HG03469 (cell line): ENCODE measurements around the gene HS3ST3B1.

ENCODE experiments used
- ATAC-seq: cut with Tn5 transposase; IDR thresholded peaks from one replicate; pipeline ENCODE4 v1.9.1; 2021; ENCODE audit warnings: mild to moderate bottlenecking, moderate library complexity, moderate number of reproducible peaks; ENCODE audit not compliant: unreplicated experiment

HS3ST3B1 gene

DNA sequence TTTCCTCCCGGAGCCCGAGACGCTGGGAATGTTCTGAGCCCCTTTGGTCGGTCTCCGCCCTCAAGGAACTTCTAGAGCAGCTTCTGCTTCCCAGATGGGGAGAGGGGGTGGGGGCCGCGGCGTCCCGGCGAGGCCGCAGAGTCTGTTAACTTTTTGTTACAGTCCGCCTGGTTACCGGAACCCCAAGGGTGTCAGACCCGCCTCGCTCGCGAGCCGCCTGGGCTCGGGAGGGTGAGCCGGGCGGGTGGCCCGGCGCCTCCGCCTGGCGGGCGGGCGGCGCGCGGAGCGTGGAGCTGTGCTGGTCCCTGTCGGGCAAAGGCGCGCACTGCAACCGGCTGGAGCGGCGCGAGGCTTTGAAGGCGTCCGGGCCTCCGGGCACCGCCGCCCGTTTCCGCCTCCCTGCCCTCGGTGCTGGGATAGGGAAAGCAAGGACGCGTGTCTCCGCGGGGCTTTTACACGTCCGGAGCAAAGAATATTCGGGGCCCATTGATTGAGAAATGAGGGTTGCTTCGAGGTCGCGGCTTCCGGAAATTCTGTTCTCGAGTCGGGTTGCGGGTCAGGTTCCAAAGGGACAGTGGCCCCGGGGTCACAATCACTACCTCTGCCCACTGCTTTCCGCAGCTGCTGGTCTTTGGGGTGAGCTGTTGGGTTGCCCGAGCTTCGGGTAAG, 1.7 kb downstream of the HS3ST3B1 start:
- ATAC-seq: peak; percentile 33

DNA sequence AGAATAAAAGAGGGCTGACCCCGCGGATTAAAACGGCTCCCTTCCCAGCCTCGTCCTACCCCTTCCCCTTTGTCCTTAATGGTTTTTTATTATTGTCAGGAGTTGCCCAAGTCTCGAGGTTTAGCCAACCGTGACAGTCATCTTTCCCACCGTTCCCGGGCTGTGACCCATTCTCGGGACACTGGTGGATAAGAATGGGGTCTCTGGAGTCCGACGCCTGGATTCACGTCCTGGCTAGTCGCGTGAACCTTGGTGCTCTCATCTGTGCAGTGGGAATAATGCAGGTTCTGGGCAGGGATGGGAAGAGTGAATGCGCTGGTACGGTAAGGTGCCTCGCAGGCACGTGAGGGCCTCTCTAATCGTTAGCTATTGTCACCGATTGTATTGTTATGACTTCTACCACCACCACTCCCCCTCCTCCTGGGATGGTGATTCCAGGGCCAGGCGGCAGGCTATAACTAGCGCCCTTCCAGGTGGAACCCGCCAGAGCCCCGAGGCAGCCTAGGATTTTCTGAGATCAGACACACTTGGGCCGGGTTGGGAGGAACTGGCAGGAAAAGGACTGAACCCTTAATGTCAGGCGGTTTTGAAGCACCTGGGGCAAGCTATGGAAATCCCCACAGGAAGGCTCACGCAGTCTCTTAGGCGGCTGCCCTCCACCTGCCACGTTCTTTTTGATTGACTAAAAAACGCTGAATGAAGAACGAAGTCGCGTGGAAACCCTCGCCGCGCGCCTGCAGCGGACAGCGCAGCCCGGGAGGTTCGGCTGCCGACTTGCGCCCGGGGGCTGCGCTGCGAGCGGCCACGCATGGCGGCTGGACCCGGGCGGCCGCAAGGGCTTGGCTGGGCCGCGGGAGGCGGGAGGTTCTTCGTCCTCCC, 2.7 kb downstream of the HS3ST3B1 start:
- ATAC-seq: no peak

DNA sequence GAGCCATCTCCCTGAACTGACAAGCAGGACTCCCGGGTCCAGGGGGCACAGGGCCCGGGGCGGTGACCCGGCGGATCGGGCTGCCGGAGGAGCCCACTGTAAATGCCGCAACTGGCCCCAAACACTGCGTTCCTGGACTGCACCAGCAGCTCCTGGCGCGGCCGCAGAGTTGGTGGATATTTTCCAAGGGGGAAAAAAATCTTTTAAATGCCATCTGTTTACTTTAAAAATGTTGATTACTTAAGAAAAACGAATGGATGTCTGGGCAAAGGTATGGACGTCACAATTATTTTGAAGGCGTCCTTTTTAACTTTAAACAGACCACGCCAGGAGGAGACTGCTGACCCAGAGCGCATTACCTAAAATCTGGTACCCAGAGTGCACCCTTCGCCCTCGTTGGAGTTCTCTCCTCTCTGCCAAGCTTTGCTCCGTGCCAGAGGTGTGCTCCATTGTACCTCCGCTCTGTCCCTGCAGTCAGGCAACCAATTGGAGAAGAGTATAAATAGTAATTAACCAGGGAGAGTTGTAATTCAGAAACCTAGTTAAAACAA, 3.4 kb downstream of the HS3ST3B1 start:
- ATAC-seq: no peak

DNA sequence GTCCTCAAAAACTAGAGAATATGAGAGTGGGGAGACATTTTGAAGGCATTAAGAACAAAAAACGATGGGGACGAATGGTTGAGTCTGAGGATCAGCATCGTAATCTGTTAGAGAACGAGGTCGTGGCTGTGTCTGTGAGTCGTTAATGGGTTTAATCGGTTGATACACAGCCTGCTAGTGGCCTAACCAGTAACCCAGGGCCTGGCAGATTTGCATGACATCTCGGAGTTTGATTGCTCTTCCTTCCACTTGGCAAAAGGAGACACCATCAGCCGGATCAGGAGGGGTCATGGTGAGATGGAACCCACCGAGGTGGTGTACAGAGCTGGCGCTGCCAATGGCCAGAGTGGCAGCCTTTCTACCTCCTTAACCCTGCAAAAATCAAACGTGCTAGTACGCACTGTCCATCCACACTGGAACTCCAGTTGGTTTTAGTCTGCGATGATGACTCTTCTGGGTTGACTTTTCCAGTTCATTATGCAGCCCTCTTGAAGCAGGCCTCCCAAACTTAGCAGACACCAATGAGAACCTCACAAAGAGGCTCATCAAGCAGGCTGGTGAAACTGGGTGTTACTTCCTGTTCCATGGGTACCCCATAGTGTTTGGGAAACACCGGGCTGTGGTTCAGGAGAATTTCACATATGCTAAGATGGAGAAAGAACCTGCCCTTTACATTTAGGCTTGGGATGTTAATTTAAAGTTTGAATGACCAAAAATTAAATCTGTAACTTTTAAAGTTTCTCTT, 4.1 kb downstream of the HS3ST3B1 start:
- ATAC-seq: no peak

DNA sequence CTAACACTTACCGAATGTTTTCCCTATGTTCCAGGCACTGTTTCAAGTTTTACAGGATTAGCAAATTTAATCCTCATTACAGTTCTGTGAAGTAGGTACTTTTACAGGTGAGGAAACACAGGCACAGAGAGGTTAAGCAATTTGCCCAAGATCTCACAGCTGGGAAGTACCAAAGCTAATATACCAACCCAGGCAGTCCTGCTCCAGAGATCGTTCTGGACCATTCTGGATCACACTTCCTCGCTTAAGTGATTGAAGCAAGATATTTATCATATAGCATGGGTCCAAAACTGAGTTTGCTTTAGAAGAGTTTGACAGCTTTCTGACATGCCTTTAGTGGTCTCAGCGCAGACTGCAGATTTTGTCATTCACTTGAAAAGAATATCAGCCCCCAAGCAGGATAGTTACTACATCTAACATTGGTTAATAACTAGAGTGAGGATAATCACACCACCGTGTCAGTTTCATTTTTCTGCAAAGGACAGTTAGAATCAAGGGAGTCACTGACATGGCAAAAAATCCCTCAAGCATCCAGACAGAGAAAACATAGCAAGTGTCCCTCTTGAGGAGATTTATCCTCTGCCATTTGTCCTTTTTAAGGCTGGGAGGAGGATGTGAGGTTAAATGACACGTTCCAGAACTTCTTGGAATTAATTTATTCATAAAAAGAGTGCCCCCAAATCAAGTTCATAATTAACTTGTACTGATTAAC, 5.1 kb downstream of the HS3ST3B1 start:
- no peak for ATAC-seq

DNA sequence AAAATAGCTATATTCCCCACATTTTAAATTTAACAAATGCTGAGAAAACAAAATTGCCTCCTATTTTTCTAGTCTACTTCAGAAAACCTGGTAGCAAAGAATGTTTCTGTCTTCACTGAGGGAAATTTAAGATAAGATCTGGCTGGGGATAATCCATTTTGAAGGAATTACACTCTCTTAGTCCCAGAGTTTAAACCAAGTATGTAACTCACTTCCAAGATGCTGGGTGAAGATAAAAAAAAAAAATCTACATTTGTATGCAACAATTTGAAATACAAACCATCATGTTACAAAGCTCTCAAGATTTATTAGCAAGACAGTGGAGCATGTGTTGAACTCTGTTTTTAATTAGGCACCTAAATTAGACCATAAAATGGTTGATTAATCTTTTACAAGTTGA, 5.7 kb downstream of the HS3ST3B1 start:
- ATAC-seq: no peak

DNA sequence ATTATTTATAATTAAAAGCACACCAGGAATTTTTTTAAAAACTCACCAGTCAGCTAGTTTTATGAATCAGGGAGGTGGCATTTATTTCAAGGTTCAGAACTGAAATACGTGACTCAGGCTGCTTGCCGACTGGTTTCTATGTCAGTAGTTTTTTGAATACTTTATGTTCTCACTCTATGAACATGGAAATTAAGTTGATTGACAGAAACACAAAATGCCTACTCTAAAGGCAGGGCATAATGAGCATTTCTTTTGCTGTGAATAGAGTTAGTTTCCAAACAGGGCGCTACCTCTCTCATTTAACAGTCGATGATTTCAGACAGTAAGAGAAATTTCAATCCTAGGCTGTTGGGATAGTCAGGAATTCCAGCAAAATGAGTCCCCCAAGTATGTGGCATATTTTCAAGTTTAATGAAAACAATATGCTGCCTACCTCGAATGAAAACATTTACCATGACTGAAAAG, 6.7 kb downstream of the HS3ST3B1 start:
- no peak for ATAC-seq

DNA sequence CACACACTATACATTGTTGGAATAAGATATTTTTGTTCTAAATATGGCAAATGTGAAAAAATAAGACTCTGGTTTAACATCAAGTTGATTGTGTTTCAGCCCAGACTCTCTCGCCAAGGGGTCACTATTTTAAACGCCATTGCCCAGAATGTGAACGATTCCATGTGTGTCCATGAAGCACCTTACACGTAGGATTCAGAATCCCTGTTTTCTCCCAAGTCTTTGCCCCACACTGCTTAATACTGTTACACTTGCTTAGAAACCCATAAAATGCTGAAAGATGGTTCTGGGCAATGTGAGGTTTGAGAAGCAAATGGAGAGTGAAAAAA, 7.7 kb downstream of the HS3ST3B1 start:
- no peak for ATAC-seq

DNA sequence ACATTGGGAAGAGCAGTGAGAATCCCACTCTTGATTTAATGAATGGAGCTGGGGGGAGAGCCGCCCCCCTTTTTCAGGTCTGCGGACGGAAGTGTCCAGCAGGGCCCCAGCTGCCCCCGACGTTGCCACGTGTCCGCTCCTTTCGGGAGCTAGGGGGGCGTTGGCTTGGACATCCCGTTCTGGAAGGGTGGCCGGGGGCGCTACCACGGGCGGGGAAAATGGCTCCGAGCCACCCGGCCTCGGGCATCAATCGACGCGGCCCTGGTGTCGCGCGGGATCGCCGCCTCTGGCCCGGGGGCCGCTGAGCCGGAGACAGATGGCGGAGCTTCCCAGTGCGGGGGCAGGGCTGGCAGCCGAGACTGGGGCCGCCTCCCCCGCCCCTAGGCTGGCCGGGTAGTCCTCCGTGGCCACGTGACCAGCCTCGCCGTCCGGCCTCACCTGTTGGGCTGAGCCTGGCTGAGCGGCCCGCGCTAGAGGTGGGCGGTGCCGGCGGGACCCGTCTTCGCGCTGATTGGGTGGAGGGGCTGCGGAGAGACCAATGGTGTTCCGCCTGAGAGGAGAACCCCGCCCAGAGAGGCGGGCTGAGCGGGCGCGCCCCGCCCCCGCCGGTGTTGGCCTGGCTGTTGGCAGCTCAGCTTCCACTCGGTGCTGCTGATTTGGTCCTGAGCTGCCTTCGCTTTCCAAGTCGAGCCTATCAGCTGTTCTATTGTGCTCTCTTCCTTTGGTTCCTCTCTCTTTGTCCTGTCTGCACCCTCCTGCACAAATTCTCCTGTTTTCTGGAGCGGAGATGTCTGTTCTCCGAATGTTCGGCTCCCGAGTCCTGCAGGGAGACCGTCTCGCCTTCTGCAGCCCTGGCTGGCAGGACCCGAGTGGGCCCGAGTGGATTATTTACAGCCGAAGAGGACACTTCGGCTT, 8.3 kb downstream of the HS3ST3B1 start:
- ATAC-seq: peak; percentile 86

DNA sequence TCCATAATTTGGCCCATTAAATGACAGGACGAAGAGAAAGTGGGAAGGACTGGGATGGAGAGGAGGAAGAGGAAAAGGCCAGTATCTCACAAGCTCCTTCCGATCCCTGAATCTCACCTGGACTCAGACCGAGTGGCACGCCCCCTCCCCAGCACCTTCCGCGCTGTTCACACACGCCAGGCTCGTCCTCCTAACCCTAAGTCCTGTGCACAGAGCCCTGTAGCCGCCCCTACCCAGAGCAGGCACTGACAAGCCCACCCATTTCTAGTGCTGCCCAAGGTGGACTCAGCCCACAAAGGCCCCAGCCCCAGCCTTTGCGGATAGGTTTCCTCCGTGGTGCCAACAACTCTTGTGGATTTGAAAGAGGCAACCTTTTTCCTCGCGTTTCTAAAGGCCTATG, 9.2 kb downstream of the HS3ST3B1 start:
- no peak for ATAC-seq

DNA sequence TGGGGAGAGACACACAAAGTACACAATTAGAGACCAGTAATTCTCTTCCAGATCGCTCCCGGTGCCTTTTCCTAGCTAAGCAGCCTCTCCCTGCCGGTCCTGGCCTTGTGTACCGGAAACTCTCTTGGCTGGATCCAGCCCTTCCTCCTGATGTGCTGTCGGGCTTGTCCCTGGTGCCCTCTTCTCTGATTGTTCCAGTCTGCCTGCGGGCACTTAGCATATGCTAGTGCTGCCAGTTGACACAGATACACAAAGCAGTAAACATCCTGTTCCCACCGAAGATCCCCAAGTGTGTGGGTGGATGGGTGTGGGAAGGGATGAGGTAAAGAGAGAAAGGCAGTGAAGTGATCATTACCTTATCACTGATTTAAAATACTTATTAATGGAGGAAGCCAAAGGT, 9.7 kb downstream of the HS3ST3B1 start:
- ATAC-seq: no peak

DNA sequence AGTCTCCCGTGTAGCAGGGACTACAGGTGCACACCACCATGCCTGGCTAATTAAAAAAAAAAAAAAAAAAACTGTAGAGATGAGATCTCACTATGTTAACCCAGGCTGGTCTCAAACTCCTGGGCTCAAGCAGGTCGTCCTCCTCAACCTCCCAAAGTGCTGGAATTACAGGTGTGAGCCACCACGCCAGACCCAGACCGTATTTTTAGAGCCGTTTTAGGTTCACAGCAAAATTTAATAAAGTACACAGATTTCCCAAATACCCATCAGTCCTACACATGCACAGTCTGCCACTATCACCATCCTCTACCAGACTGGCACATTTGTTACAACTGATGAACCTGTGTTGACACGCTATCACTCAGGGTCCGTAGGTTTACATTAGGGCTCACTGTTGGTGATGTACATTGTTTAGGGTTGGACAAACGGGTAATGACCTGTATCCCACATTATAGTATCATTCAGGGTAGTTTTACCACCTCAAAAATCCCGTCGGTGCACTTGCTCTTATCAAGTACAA, 10.4 kb downstream of the HS3ST3B1 start:
- ATAC-seq: no peak

DNA sequence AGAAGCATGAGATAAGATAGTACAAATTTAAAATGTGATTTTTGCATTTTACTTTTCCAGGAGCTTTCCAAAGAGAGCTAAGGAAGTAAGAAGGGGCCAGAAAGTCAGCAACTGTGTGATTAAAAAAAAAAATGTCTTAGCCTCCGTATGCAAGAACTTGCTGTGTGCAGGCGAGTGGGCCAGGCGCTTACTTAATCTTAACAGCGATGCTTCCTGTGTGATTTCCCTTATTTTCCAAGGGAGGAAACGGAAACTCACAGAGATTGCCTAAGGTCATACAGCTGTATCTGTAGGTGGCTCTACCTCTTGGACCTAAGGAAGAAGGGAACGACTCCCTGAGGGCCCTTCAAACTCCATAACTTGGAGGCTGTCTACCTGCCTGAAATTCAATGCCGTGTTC, 11.1 kb downstream of the HS3ST3B1 start:
- no peak for ATAC-seq

DNA sequence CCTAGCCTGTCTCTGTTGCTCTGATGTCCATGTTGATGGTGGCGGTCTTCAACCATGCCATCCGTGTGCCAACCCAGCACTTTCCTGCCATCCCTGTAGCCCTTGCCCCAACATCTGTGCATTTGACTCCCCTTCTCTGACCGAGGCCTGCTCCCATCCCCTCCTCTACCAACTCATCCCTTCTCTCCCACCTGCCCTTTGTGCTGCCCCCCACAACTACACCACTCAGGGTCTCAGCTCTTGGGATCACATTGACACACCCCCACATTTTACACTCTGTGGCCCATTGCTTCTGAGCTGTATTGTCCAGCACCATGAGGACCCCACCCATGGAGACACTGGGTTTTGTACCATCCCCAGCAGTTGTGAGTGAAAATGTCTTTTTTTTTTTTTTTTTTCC, 11.6 kb downstream of the HS3ST3B1 start:
- no peak for ATAC-seq

DNA sequence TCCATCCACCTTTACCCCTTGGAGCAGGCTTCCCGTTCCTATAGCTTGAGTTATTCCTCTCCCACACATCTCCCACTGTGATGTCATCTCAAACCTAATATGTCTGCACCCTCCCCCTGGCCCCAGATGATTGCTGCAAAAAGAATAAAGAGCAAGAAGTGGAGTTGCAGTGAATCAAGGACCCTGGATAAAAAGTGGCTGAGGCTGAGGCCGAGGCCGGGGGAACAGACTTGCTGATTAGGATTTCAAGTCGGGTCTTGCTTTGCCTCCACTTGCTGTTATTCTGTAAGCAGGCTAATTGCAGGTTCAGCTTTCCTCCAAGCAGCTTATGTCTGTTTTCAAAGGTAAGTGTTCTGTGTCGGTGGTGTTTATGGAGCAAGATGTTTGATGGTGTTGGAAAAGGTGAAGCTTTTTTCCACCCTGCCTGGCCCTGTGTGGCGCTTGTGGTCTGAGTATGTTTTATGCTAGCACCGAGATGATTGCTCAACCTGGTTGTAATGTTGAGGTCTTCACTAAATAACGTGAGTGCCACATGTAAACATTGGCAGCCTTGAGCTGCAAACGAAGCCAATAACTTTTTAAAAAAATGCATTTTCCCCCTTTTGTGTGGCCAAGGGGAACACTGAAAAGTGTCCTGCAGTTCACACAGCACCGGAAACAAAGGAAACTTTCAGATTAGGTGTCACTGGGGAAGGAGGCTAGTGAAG, 15.4 kb downstream of the HS3ST3B1 start:
- ATAC-seq: no peak

DNA sequence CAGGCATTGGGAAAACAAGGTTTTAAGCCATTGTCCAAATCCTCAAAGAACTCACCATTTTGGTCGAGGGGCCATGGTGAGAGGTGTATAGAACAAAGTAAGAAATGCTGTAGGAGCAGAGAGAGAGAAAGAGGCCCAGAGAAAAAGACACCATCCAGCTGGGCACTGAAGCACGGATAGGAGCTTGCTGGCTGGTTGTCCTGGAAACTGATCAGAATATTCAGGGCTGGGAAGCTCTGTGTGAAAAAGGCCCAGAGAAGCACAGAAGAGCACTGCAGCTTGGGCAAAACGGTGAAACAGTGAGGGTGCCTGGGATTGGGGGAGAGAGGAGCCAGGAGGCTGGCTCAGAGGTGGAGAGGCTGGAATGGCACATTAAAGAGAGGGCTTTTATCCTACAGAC, 16.5 kb downstream of the HS3ST3B1 start:
- no peak for ATAC-seq

DNA sequence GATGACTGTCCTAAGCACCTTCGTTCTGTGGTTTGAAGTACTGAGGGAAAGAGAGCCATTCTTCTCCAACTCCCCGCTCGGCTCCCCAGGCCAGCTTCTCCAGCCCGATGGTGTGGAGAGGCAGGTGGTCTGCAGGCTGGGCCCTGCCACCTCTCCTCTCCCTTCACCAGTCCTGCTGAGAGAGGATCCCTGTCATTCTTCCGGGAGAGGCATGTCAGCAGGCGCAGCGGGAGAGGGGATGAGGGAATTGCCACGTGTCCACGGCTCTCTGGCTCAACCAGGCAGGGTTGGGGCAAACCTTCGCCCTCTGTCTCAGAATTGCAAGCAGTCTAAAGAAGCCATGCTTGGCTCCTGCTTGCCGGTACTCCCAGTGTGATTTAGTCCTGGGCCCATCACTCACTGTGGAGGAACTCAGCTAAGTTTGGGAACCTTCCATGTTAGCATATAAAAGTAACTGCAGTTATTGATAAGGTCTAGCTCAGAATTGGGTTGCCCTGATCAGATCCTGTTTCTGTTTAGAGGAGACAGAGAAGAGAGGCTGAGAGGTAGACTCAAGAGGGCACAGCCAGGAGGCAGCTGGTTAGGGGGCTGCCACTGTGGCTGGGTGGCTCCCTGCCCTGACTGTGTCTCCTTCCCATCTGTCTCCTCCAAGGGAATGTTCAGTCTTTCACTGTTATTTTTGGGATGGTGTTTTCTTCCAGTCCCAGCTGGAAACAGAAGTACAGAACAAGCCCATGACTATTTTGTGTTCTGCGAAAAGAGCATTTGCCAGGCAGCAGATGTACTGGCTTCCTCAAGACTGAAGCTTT, 17.4 kb downstream of the HS3ST3B1 start:
- ATAC-seq: no peak

DNA sequence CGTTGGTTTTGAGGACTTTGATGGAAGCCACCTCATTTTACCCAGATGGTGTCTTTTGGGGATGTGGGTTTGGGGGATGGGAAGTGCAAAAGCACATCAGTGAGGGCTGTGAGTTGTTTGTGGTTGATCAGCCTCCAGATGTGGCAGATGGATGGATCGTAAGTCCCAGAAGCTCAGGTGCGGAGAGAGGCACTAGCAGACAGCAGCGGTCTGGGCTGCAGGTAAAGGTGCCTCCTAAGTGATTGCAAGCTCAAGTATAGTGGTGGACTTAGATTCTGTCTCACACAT, 18.0 kb downstream of the HS3ST3B1 start:
- ATAC-seq: no peak
